ENCODE measurements around the gene ZNF212.
"Not testable (repeated sequence)": the region's sequence is repeated elsewhere in the genome, so short reads cannot be mapped to it uniquely, and the experiment has no call there.

ZNF212 gene

GRCh38 chr7:149224352-149224751 lies 15.1 kb upstream of the ZNF212 start:
- no peak overlapping the region for H3K4me3 ChIP-seq (ENCODE audit: low read depth, low read length)
- POLR2A ChIA-PET, result no interaction called here
- DNase-seq (ENCODE audit: low read depth, low spot score), result no peak
- TF ChIP-seq CTCF (IDR thresholded peaks at IDR 0.05; ENCODE audit: insufficient read depth, low read length, missing control alignments), result no peak
- CTCF ChIA-PET, result interaction anchor here (1.8 kb wide), 1 partner anchor 14 kb away, joined by 5 read pairs; no protein-coding TSS in a partner anchor

- ChIA-PET POLR2A (no interaction called here), CTCF (interaction anchor here (0.7 kb wide), 1 partner anchor 14 kb away, joined by 4 read pairs; no protein-coding TSS in a partner anchor)
- TF ChIP-seq CTCF (IDR thresholded peaks at IDR 0.05; ENCODE audit: insufficient read depth, low read length, missing control alignments), result no peak
- no peak overlapping the region for H3K4me3 ChIP-seq (ENCODE audit: low read depth, low read length)
- DNase-seq (ENCODE audit: low read depth, low spot score), result no peak
Measured at GRCh38 chr7:149225106-149225505, 14.3 kb upstream of the ZNF212 start.

- CTCF ChIA-PET, result interaction anchor here (0.7 kb wide), 1 partner anchor 13 kb away, joined by 4 read pairs; no protein-coding TSS in a partner anchor
- no peak overlapping the region for H3K4me3 ChIP-seq (ENCODE audit: low read depth, low read length)
- TF ChIP-seq CTCF (IDR thresholded peaks at IDR 0.05; ENCODE audit: insufficient read depth, low read length, missing control alignments), result no peak
- POLR2A ChIA-PET, result no interaction called here
- no peak for DNase-seq (ENCODE audit: low read depth, low spot score)
Measured at GRCh38 chr7:149225656-149226055, 13.8 kb upstream of the ZNF212 start.

- CTCF ChIA-PET; POLR2A ChIA-PET; DNase-seq (ENCODE audit: low read depth, low spot score); H3K4me3 ChIP-seq (ENCODE audit: low read depth, low read length): not testable (repeated sequence)
Measured at GRCh38 chr7:149226366-149226765, 13.1 kb upstream of the ZNF212 start.

GRCh38 chr7:149226840-149227494 lies 12.5 kb upstream of the ZNF212 start:
- DNase-seq (ENCODE audit: low read depth, low spot score), result no peak
- CTCF ChIA-PET, result no interaction called here
- no peak for TF ChIP-seq CTCF (IDR thresholded peaks at IDR 0.05; ENCODE audit: insufficient read depth, low read length, missing control alignments)
- no peak overlapping the region for H3K4me3 ChIP-seq (ENCODE audit: low read depth, low read length)
- POLR2A ChIA-PET, result no interaction called here

- DNase-seq (ENCODE audit: low read depth, low spot score), result no peak
- ChIA-PET CTCF (interaction anchor here (1.1 to 1.7 kb wide), 3 partner anchors 11 to 33 kb away, joined by 4 to 5 read pairs (median 4); partner anchors contain the start of gene ZNF783), POLR2A (interaction anchor here (0.7 to 1.0 kb wide), 2 partner anchors 34 to 512 kb away, joined by 3 read pairs; partner anchors contain the start of gene ZNF282)
- H3K4me3 ChIP-seq (ENCODE audit: low read depth, low read length), result no peak overlapping the region
- no peak for TF ChIP-seq CTCF (IDR thresholded peaks at IDR 0.05; ENCODE audit: insufficient read depth, low read length, missing control alignments)
Measured at GRCh38 chr7:149228831-149229471, 10.5 kb upstream of the ZNF212 start.
